C4-2B (cell line): ENCODE measurements around the gene GCK.

ENCODE experiments used
- H3K27ac ChIP-seq: fragments of 450-650 bp; 2 replicates; pipeline ENCODE4 v1.5.1; 2017
- CTCF ChIP-seq: fragments of 450-650 bp; conservative IDR thresholded peaks from 2 replicates; pipeline ENCODE4 v1.5.1; 2017; ENCODE audit warnings: mild to moderate bottlenecking
- ZFX ChIP-seq: fragments of 450-650 bp; IDR thresholded peaks from 2 replicates; pipeline ENCODE4 v1.6.1; 2017

GCK gene

DNA sequence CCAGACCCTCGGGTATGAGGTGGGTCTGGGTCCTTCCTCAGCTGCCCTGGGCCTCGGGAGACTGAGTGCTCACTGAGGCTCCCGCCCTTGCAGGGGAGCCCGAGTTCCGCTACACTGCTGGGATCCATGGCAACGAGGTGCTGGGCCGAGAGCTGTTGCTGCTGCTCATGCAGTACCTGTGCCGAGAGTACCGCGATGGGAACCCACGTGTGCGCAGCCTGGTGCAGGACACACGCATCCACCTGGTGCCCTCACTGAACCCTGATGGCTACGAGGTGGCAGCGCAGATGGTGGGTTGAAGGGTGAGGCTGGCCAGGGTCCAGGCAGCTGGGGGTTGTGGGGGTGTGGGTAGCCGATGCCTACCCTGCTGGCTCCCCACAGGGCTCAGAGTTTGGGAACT lies 77.5 kb downstream of the GCK start:
- TF ChIP-seq ZFX: no peak
- TF ChIP-seq CTCF: no peak
- H3K27ac ChIP-seq: no peak overlapping the region

GRCh38 chr7:44110719-44111635 lies 78.3 kb downstream of the GCK start:
- no peak overlapping the region for H3K27ac ChIP-seq

DNA sequence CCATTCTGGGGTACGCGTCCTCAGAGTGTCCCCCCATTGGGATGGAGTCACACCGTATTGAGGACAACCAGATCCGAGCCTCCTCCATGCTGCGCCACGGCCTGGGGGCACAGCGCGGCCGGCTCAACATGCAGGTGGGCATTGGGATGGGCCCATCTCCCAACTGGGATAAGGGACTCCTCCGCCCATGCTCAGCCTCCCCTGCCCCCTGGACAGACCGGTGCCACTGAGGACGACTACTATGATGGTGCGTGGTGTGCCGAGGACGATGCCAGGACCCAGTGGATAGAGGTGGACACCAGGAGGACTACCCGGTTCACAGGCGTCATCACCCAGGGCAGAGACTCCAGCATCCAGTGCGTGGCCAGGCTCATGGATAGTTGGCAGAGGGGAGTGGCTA lies 79.2 kb downstream of the GCK start:
- no peak overlapping the region for H3K27ac ChIP-seq
- TF ChIP-seq CTCF: no peak
- no peak for TF ChIP-seq ZFX

More at GRCh38 chr7:44110719-44111635, 78.3 kb downstream of the GCK start:
- TF ChIP-seq ZFX (no peak), CTCF (no peak)

DNA sequence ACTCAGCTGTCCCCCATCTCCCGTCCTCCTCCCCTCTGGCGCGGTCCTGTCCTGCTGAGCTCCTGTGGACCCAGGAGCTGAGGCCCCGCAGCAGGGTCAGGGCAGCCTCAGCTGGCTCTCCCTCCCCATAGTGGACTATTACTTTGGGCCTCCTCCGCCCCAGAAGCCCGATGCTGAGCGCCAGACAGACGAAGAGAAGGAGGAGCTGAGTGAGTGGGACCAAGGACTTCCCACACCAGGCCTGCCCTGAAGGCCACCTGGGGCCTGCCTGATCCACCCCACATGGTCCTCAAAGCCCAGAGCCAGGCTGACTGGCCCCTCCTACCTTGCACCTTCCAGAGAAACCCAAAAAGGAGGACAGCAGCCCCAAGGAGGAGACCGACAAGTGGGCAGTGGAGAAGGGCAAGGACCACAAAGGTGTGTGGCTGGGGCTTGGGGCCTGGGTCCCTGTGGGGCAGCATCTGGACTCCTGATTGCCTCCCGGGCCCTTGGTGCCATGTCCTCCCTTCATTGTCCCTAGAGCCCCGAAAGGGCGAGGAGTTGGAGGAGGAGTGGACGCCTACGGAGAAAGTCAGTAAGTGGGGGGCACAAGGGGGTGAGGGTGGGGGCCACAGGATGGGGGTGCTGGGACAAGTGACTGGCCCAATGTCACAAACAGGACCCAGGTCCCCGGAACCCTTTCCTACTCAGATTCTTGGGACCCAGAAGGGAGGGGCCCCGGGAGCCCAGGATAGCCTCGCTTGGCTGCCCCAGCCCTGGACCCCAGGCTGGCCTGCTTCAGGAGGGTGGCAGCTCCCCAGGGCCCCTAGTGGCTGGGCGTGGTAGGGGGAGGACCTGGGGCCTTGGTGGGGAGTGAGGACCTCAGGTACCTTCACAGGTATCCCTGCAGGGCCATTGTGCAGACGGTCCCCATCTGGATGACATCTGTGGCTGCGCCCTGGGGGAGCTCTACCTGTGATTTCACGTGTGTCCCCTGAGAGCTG lies 80.2 kb downstream of the GCK start:
- no peak overlapping the region for H3K27ac ChIP-seq
- TF ChIP-seq CTCF (no peak), ZFX (no peak)

GRCh38 chr7:44107961-44108767 lies 81.1 kb downstream of the GCK start:
- H3K27ac ChIP-seq: no peak overlapping the region

More at GRCh38 chr7:44107961-44108767, 81.1 kb downstream of the GCK start:
- TF ChIP-seq CTCF: no peak
- no peak for TF ChIP-seq ZFX
